ENCODE results near the gene KRTAP19-7.

KRTAP19-7 gene
- 0 reads per million in 3 experiments for total RNA-seq

DNA sequence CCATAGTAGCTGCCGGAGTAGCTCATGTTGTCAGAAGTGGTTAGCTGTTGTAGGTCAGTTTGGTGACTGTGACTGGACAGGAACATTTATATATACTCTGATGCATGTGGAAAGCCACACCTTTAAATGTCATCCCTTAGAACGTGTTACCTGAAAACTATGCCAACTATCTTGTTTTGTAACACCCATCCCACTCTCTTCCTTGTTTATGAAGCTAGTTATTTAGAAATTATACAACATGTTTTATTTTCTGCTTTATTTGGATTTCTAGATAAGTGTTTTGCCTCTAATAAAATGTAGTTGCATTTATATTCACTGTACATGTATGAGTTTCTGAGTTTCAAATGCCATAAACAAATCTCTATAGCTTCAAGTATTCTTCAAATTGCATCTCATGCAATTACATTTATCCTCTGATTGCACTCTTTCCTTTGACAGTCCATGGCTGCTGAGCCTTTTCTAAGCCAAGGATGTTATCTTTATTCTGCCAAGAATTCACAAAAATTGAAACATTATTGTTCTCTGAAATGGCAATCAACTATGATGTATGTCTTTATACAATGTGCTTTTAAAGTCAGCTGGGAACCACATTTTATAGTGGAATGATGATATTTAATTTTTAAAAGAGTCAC is at the start of gene KRTAP19-7:
Gene KRTAP19-7 (minus strand): TSS at position 51 of the 632 bp plus-strand sequence. CDS start 25 bp downstream, at position 26.
- DNase-seq, result no peak

DNA sequence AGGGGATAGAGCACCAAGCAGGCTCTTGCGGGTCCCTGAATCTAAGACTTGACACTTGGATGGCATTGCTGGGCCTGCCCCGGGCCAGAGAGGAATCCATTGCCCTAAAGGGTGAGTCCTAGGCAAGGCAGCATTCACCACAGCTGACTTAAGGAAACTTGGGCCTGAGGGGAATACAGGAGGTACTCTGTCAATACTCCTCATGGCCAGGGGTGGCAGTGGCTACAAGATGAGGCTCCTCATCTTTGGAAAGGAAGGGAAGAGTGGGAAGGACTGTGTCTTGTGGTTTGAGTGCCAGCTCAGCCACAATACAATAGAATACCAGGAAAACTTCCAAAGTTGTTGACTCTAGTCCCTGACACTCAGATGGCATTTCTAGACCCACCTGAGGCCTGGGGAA is 44.9 kb upstream of the KRTAP19-7 start:
- DNase-seq, result no peak

DNA sequence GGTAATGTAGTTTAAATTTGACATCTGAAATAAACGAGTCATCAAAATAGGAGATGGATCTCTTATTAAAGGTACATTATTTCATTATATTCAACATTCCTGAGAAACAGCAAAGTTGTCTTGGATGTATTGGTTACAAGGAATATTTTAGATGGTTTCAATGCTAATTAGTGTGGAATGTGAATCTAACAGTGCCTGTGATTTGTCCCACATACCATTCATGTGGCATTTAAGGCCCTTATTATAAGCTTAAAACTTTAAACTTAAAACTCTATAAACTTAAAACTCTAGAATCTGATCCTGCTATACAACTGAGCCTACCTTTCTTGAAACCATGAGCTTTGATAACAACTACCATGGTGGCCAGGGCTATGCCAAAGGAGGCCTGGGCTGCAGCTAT is 39.7 kb upstream of the KRTAP19-7 start, which contains the start of gene KRTAP22-1:
Gene KRTAP22-1 (plus strand): TSS at position 301 of the 400 bp plus-strand sequence.
- DNase-seq, result no peak

DNA sequence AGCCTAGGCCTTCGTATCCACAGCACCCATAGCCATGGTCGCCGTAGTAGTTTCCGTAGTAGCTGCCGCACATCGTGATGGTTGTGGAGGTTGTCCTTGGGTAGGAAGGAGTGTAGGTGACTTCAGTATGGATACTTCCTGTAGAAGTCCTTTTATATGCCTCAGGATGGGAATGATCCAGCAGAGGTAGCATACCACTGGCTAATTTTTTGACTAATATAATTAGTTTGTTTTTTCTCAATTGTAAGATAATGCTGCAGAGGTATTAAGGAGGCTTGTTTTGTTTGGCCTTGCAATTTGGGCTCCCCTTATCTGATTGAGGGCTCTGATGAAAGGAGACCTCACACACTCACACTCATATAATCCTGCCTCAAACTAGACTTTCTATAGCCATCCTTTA is 37.7 kb upstream of the KRTAP19-7 start, which contains the start of gene KRTAP6-2:
Gene KRTAP6-2 (minus strand): TSS at position 101 of the 400 bp plus-strand sequence. CDS start 28 bp downstream, at position 73.
- no peak for DNase-seq

DNA sequence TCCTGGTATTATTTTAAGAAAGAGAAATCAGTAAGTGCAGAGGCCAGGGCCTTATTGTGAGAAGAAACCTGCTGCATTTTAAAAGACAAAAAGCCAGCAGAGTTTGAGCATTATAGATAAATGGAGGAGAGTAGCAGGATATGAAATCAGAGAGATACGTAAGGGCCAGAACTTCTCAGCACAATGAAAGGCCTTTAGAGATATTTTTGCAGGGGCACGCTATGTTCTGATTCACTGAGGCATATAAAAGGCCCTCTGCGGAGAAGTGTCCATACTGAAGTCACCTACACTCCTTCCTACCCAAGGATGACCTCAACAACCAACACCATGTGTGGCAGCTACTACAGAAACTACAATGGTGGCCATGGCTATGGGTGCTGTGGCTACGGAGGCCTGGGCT is 31.0 kb upstream of the KRTAP19-7 start, which contains the start of gene KRTAP6-3:
Gene KRTAP6-3 (plus strand): TSS at position 301 of the 400 bp plus-strand sequence. CDS start 6 bp downstream, at position 307.
- no peak for DNase-seq

DNA sequence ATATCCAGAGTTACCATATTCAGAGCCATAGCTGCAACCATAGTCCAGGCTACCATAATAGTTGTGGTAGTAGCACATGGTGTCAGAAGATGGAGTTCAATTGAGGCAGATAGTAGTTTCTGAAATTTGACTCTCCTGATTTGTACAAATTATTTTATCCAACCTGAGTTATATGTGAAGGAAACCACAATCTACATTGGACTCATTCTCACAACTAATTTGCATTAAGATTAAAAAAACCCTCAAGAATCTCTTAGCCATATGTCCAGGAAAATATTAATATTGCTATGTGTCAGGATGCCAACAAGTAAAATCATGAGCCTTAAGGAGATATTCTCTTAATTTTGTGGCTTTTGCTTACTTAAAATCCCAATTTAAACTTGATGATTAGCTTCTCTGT is 29.2 kb upstream of the KRTAP19-7 start, which contains the start of gene KRTAP22-2:
Gene KRTAP22-2 (minus strand): TSS at position 101 of the 400 bp plus-strand sequence.
- DNase-seq, result no peak

DNA sequence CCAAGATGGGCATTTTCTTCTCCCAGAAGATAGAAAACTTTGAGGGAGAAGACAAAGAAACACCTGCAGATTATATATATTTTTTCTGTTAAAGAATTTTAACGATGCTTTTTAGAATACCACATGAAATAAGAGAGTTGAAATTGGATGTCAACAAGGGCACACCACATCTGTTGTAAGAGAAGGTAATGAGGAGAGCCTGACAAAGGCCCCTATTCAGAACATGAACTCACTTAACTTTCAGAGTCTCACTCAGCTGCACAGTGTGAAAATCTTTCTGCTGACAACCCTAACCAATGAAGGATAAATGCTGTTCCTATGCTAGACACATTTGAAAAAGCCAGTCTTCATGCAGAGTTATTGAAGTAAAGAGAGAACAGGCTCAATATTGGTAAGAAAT is 21.8 kb upstream of the KRTAP19-7 start:
- DNase-seq, result no peak

DNA sequence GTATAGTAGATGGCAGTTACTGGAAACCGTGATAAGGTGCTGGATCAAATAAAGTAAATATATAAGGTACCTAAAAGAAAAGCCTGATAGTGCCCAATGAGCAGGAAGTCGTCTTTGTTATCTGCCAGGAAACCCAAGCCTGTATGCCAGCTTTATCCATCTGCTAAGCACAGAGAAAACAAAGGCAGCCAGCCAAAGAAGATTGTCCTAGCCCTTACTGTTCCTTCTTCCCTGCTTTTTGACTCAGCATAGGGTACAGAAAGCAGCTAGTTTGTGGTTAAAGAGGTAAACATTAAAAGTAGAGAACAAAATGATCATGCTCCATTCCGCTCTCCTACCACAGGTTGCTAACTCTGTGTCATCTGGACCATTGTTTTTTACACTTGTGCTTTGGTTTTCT is 19.0 kb upstream of the KRTAP19-7 start:
- DNase-seq, result no peak

GRCh38 chr21:30579346-30579745 is 18.2 kb upstream of the KRTAP19-7 start:
- DNase-seq, result no peak

GRCh38 chr21:30577766-30578165 is 16.7 kb upstream of the KRTAP19-7 start:
- no peak for DNase-seq

DNA sequence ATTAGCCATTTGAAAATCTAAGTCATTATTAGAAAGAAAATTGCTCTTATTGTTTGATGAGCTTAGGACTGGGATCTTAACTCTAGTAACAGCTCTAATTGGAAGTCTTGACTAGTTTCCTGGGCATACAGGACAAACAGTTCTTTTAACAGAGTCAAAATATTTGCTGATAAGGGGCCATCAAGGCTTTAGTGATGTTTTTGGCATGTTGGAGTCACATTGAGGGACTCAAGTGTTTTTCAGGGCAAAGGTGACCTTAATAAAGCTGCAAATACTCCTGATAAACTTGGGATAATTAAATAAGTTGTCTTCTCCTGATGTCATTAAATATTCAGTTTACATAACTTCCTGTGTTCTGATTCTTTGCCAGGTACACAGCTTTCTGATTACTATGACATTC is 6.5 kb upstream of the KRTAP19-7 start:
- no peak for DNase-seq

DNA sequence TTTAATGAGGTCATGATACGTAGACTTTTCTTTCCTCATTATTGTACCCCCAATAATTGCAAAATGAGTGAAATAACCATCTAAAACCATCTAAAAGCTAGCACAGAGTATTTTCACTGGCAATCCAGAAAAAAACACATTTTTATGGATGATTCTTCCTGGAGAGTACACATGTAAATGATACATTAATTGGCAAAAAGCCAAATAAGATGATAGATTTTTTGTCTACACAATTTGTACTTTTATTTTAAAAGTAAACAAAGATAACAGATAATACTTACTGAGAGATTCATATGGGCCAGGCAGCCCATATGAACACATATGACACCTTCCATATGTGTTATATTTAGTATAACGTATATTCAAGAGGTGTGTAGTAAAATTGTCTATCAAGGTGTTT is 2.5 kb upstream of the KRTAP19-7 start:
- DNase-seq, result no peak

- DNase-seq, result no peak
Observed at GRCh38 chr21:30563072-30563471, 2.0 kb upstream of the KRTAP19-7 start.

GRCh38 chr21:30561957-30562356 is 843 bp upstream of the KRTAP19-7 start:
- no peak for DNase-seq

DNA sequence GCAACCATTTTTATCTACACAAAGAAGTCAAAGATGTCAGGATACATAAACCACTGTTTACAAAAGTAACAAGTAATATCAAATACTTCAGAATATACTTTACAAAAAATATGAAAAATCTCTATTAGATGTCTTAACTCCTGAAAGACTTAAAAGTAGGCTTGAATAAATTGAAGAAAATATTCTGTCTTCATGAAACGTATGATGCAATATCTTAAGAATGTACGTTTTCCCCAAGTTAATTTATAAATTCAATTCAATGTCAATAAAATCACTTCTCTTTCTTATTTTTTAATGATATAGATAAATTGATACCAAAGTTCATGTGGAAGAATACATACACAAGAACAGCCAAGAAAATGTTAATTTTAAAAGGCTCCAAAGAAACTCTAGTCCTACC is 6.0 kb downstream of the KRTAP19-7 start:
- no peak for DNase-seq

- no peak for DNase-seq
Observed at GRCh38 chr21:30552782-30553181, 8.3 kb downstream of the KRTAP19-7 start.

DNA sequence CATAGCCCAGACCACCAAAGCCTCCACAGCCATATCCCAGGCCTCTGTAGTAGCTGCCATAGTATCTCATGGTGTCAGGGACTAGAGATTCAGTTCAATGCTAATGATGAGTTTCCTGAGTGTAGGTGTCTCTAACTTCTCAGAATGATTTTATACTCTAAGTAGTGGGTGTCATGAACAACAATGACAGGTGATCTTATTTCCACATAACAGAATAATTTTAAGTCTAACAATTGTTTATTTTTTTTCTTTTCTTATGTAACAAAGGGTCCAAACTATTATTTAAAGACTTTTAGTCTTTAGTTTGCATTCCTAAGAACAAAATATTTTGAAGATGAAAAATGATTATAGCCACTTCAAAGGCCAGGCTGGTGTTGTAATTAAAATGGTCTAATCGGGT is 19.4 kb downstream of the KRTAP19-7 start, which contains the start of gene KRTAP19-6:
Gene KRTAP19-6 (minus strand): TSS at position 101 of the 400 bp plus-strand sequence. CDS start 31 bp downstream, at position 70.
- DNase-seq, result no peak

DNA sequence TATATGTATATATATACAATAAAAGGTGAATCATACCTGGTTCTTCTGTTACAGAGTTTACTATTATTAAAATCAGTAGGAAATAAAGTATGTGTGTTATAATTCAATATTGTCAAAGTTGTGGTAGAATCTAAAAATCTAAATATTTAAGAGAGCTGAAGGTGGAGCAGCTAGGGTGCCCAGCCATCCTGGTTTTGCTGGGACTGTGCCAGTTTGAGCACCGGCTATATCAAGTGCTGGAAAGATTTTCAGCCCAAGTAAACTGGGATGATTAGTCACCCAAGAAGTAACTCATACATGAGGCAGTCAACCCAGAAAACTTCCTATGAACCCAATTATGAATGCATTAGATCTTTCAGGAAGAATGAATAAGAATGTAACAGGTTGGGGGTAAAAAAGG is 42.2 kb downstream of the KRTAP19-7 start:
- DNase-seq, result no peak

DNA sequence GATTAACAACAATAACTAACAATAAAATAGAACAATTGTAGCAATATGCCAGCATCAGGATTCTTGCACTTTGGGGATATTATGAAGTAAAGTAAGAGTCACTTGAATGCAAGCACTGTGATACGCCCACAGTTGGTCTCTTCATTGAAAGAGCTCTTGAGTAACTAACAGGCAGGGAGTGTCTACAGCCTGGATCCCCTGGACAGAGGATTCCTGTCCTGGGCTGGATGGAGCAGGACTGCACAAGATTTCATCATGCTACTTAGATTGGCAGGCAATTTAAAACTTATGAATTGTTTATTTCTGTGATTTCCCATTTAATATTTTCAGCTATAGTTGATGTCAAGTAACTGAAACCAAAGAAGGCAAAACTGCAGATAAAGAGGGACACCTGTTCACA is 45.4 kb downstream of the KRTAP19-7 start:
- no peak for DNase-seq

Data from central memory CD4-positive, alpha-beta T cell (primary cell).